HCT116 (cell line): ENCODE measurements around the gene PHTF1. TPM values are rescaled to one million over a fixed set of nuclear protein-coding genes. Genes with fewer than 3 reads are reported as not detected.

Experiments used
- ATAC-seq: fragments of 200-7000 bp; cut with Tn5 transposase; 2 replicates; pipeline ENCODE4 v1.9.1; 2020; ENCODE audit warnings: mild to moderate bottlenecking, moderate library complexity
- BruUV-seq: library from RNA; stranded (reverse); fragments of 400-500 nt; replicated peaks from 2 replicates; lab custom pipeline; 2021; lab: Mats Ljungman, UMichigan
- CTCF ChIA-PET: fragments of 300-600 bp; sonication (Branson Sonifier 250); formaldehyde crosslinking; loops from one replicate; lab custom pipeline; 2021; ENCODE audit warnings: antibody characterized with exemption; lab: Charles Lee
- POLR2A ChIA-PET: fragments of 300-600, 350-600 bp; sonication (Branson Sonifier 250); formaldehyde crosslinking; loops from one replicate; lab custom pipeline; 2021; ENCODE audit warnings: antibody characterized with exemption; lab: Charles Lee
- RAD21 ChIA-PET, 2 experiments: fragments of 300-600 bp; sonication (Branson Sonifier 250); formaldehyde crosslinking; loops; one replicate each; lab custom pipeline; 2023; ENCODE audit warnings: low total read pairs in 2 of 2; ENCODE audit not compliant: uncharacterized antibody in 2 of 2, unreplicated experiment in 2 of 2, low non-redundant PET in 1 of 2; lab: Charles Lee
- DNase-seq: peaks from one replicate; pipeline ENCODE4 v3.0.0-alpha.2; 2010; ENCODE audit warnings: low read depth, low spot score
- H2AFZ ChIP-seq: fragments of 200-600 bp; shearing (Covaris generic), sonication (generic); 2 replicates; pipeline ENCODE4 v1.6.1; 2017; ENCODE audit warnings: low read depth, mixed run types, mixed read lengths, antibody characterized with exemption, low read length; ENCODE audit not compliant: poor library complexity, severe bottlenecking
- H3K27ac ChIP-seq: 2 replicates; pipeline ENCODE4 v1.5.1; 2012; ENCODE audit warnings: low read depth, low read length
- H3K27me3 ChIP-seq: fragments of 200-600 bp; sonication (generic); 2 replicates; pipeline ENCODE4 v1.6.1; 2016; ENCODE audit warnings: mixed run types, low read length, mixed read lengths; ENCODE audit not compliant: insufficient read depth
- H3K36me3 ChIP-seq, 2 experiments: fragments of 200-500 bp in 1 of 2; fragments of 200-600 bp in 1 of 2; sonication (Bioruptor generic) in 1 of 2; sonication (generic) in 1 of 2; 2 replicates each; pipeline versions ENCODE4 v1.5.1 to v1.6.1; 2014 to 2016; ENCODE audit warnings: low read length in 2 of 2, inconsistent platforms in 1 of 2, mixed read lengths in 1 of 2, mixed run types in 1 of 2; ENCODE audit not compliant: insufficient read depth in 2 of 2, control insufficient read depth in 1 of 2
- H3K4me1 ChIP-seq, 2 experiments: fragments of 200-600 bp in 1 of 2; sonication (generic) in 1 of 2; 2 replicates each; pipeline versions ENCODE4 v1.5.1 to v1.6.1; 2012 to 2017; ENCODE audit warnings: low read length in 2 of 2, inconsistent platforms in 1 of 2, mild to moderate bottlenecking in 1 of 2, mixed read lengths in 1 of 2, mixed run types in 1 of 2, moderate library complexity in 1 of 2; ENCODE audit not compliant: insufficient read depth in 2 of 2, control insufficient read depth in 1 of 2
- H3K4me2 ChIP-seq: fragments of 200-600 bp; sonication (generic); 2 replicates; pipeline ENCODE4 v1.6.1; 2017; ENCODE audit warnings: mixed run types, low read length, mixed read lengths
- H3K4me3 ChIP-seq, 2 experiments: fragments of 200-600 bp in 1 of 2; sonication (generic) in 1 of 2; replicated peaks in 1 of 2; 2 replicates each; pipeline ENCODE4 v1.5.1; 2011 to 2016; ENCODE audit warnings: low read length in 2 of 2, control low read depth in 1 of 2, low read depth in 1 of 2, mild to moderate bottlenecking in 1 of 2, mixed read lengths in 1 of 2, mixed run types in 1 of 2
- H3K79me2 ChIP-seq: fragments of 200-600 bp; sonication (generic); 2 replicates; pipeline ENCODE4 v1.6.1; 2017; ENCODE audit warnings: mild to moderate bottlenecking, mixed run types, low read length, moderate library complexity, mixed read lengths; ENCODE audit not compliant: insufficient read depth
- H3K9ac ChIP-seq: fragments of 200-600 bp; sonication (generic); 2 replicates; pipeline ENCODE4 v1.6.1; 2016; ENCODE audit warnings: low read length, mixed read lengths
- H3K9me2 ChIP-seq: fragments of 200-600 bp; sonication (generic), shearing (Covaris generic); 2 replicates; pipeline ENCODE4 v1.6.1; 2017; ENCODE audit warnings: mixed run types, mild to moderate bottlenecking, moderate library complexity; ENCODE audit not compliant: insufficient read depth
- H3K9me3 ChIP-seq, 2 experiments: fragments of 200-500 bp in 1 of 2; fragments of 200-600 bp in 1 of 2; sonication (Bioruptor generic) in 1 of 2; sonication (generic) in 1 of 2; 2 replicates each; pipeline ENCODE4 v1.6.1; 2014 to 2017; ENCODE audit warnings: low read length in 2 of 2, mixed read lengths in 2 of 2, inconsistent platforms in 1 of 2, low read depth in 1 of 2, mild to moderate bottlenecking in 1 of 2, mixed run types in 1 of 2, moderate library complexity in 1 of 2; ENCODE audit not compliant: control insufficient read depth in 1 of 2, insufficient read depth in 1 of 2
- H4K20me1 ChIP-seq: fragments of 200-600 bp; sonication (generic), shearing (Covaris generic); 2 replicates; pipeline ENCODE4 v1.6.1; 2017; ENCODE audit warnings: mixed run types, mild to moderate bottlenecking, moderate library complexity; ENCODE audit not compliant: insufficient read depth
- ATF3 ChIP-seq: IDR thresholded peaks from 2 replicates; pipeline ENCODE4 v1.6.1; 2012
- CBX3 ChIP-seq: IDR thresholded peaks from 2 replicates; pipeline ENCODE4 v1.6.1; 2012; ENCODE audit warnings: low read depth
- EZH2 ChIP-seq: fragments of 200-600 bp; sonication (generic); IDR thresholded peaks from 2 replicates; pipeline ENCODE4 v1.6.1; 2017; ENCODE audit warnings: antibody characterized with exemption, mixed run types
- EZH2phosphoT487 ChIP-seq: fragments of 200-600 bp; IDR thresholded peaks from 2 replicates; pipeline ENCODE4 v1.6.1; 2018; ENCODE audit warnings: antibody characterized with exemption, borderline replicate concordance
- MAX ChIP-seq: IDR thresholded peaks from 2 replicates; pipeline ENCODE4 v1.6.1; 2012
- POLR2A ChIP-seq: IDR thresholded peaks from 2 replicates; pipeline ENCODE4 v1.7.0; 2011; ENCODE audit warnings: borderline replicate concordance; ENCODE audit not compliant: insufficient read depth, insufficient read length; ENCODE audit errors: extremely low read depth
- RAD21 ChIP-seq: IDR thresholded peaks from 2 replicates; pipeline ENCODE4 v1.6.1; 2012; ENCODE audit warnings: low read depth, mild to moderate bottlenecking
- REST ChIP-seq: IDR thresholded peaks from 2 replicates; pipeline ENCODE4 v1.6.1; 2012; ENCODE audit warnings: low read depth
- SP1 ChIP-seq: IDR thresholded peaks from 2 replicates; pipeline ENCODE4 v1.6.1; 2012; ENCODE audit warnings: low read depth
- SRF ChIP-seq: IDR thresholded peaks from 2 replicates; pipeline ENCODE4 v1.6.1; 2012; ENCODE audit warnings: low read depth
- TCF7L2 ChIP-seq: IDR thresholded peaks from 2 replicates; pipeline ENCODE4 v1.7.0; 2011; ENCODE audit warnings: borderline replicate concordance, inconsistent platforms; ENCODE audit not compliant: insufficient read depth, insufficient read length; ENCODE audit errors: extremely low read depth
- ZFX ChIP-seq: fragments of 450-650 bp; IDR thresholded peaks from 2 replicates; pipeline ENCODE4 v1.6.1; 2017
- ZNF274 ChIP-seq: fragments of 200-500 bp; sonication (Bioruptor generic); IDR thresholded peaks from 2 replicates; pipeline ENCODE4 v1.6.1; 2014; ENCODE audit warnings: mild to moderate bottlenecking, low read depth, low read length, inconsistent platforms
- intact Hi-C: fragments of 100-400 bp; cut with micrococcal nuclease; formaldehyde crosslinking; loops from 2 replicates; pipeline ENCODE4 v1.10.0; 2022
- total RNA-seq: library from RNA; stranded (reverse); gene quantifications from one replicate; pipeline ENCODE4 v1.2.1, GENCODE V29; 2021; ENCODE audit not compliant: unreplicated experiment
- TF ChIP-seq, protein P1 (sequence below), 3 experiments: fragments of 200-600 bp in 1 of 3; sonication (generic) in 1 of 3; IDR thresholded peaks in 2 of 3; conservative IDR thresholded peaks in 1 of 3; 2 replicates each; pipeline ENCODE4 v1.5.1; 2012 to 2017; ENCODE audit warnings: low read depth in 2 of 3, low read length in 2 of 3, antibody characterized with exemption in 1 of 3, borderline replicate concordance in 1 of 3, control low read depth in 1 of 3, mild to moderate bottlenecking in 1 of 3, mixed read lengths in 1 of 3, mixed run types in 1 of 3, moderate library complexity in 1 of 3; ENCODE audit not compliant: insufficient read depth in 1 of 3
- TF ChIP-seq, protein P2 (sequence below): IDR thresholded peaks from 2 replicates; pipeline ENCODE4 v1.6.1; 2011; ENCODE audit warnings: mild to moderate bottlenecking, low read length, moderate library complexity; ENCODE audit not compliant: insufficient replicate concordance; ENCODE audit errors: extremely low read depth

The PHTF1 gene
- total RNA-seq, 1 experiment from 2014 or later: 11.4 TPM

GRCh38 chr1:113777561-113777960 lies 18.3 kb upstream of the PHTF1 start:
- CTCF ChIA-PET: no interaction called here
- Histone ChIP-seq H3K36me3 (peaks cover 0 to 7% of the 10 kb centered on the region in 2 experiments; a peak in 2 of 4 replicates), H3K9ac (no peak overlapping the region), H3K4me3 (no peak overlapping the region), H3K9me2 (no peaks in the 10 kb centered on the region), H3K4me1 (no peaks in the 10 kb centered on the region), H3K79me2 (peaks cover 37% of the 10 kb centered on the region), H3K4me2 (no peak overlapping the region), H3K9me3 (no peaks in the 10 kb centered on the region), H3K27me3 (no peaks in the 10 kb centered on the region), H2AFZ (no peak overlapping the region), H3K27ac (no peak overlapping the region), H4K20me1 (no peaks in the 10 kb centered on the region)
- TF ChIP-seq EZH2phosphoT487 (no peak), MAX (no peak), REST (no peak), ATF3 (no peak), TCF7L2 (no peak), ZNF274 (no peak), CBX3 (no peak), POLR2A (no peak), EZH2 (no peak), ZFX (no peak), RAD21 (no peak), SP1 (no peak), SRF (no peak)
- TF ChIP-seq, protein P1, sequence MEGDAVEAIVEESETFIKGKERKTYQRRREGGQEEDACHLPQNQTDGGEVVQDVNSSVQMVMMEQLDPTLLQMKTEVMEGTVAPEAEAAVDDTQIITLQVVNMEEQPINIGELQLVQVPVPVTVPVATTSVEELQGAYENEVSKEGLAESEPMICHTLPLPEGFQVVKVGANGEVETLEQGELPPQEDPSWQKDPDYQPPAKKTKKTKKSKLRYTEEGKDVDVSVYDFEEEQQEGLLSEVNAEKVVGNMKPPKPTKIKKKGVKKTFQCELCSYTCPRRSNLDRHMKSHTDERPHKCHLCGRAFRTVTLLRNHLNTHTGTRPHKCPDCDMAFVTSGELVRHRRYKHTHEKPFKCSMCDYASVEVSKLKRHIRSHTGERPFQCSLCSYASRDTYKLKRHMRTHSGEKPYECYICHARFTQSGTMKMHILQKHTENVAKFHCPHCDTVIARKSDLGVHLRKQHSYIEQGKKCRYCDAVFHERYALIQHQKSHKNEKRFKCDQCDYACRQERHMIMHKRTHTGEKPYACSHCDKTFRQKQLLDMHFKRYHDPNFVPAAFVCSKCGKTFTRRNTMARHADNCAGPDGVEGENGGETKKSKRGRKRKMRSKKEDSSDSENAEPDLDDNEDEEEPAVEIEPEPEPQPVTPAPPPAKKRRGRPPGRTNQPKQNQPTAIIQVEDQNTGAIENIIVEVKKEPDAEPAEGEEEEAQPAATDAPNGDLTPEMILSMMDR (IDR thresholded peaks at IDR 0.05 in 2 of 3, conservative IDR thresholded peaks at IDR 0.05 in 1 of 3; ENCODE audit: borderline replicate concordance in 1 of 3, insufficient read depth in 1 of 3, low read depth in 2 of 3, low read length in 2 of 3): no peak
- TF ChIP-seq, protein P2, sequence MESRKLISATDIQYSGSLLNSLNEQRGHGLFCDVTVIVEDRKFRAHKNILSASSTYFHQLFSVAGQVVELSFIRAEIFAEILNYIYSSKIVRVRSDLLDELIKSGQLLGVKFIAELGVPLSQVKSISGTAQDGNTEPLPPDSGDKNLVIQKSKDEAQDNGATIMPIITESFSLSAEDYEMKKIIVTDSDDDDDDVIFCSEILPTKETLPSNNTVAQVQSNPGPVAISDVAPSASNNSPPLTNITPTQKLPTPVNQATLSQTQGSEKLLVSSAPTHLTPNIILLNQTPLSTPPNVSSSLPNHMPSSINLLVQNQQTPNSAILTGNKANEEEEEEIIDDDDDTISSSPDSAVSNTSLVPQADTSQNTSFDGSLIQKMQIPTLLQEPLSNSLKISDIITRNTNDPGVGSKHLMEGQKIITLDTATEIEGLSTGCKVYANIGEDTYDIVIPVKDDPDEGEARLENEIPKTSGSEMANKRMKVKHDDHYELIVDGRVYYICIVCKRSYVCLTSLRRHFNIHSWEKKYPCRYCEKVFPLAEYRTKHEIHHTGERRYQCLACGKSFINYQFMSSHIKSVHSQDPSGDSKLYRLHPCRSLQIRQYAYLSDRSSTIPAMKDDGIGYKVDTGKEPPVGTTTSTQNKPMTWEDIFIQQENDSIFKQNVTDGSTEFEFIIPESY: no peak
- intact Hi-C loops: no loop called here
- DNase-seq: no peak
- ATAC-seq: no peak
- RAD21 ChIA-PET: no interaction called here
- POLR2A ChIA-PET: no interaction called here
- BruUV-seq: no TSS peak
